COR-L47 (cell line): ENCODE measurements around the gene PXMP4.
"Not testable (repeated sequence)": the region's sequence is repeated elsewhere in the genome, so short reads cannot be mapped to it uniquely, and the experiment has no call there.

Experiments
- DNase-seq: peaks from one replicate; lab custom pipeline; 2025; lab: John Stamatoyannopoulos, UW

PXMP4 gene, protein sequence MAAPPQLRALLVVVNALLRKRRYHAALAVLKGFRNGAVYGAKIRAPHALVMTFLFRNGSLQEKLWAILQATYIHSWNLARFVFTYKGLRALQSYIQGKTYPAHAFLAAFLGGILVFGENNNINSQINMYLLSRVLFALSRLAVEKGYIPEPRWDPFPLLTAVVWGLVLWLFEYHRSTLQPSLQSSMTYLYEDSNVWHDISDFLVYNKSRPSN

DNA sequence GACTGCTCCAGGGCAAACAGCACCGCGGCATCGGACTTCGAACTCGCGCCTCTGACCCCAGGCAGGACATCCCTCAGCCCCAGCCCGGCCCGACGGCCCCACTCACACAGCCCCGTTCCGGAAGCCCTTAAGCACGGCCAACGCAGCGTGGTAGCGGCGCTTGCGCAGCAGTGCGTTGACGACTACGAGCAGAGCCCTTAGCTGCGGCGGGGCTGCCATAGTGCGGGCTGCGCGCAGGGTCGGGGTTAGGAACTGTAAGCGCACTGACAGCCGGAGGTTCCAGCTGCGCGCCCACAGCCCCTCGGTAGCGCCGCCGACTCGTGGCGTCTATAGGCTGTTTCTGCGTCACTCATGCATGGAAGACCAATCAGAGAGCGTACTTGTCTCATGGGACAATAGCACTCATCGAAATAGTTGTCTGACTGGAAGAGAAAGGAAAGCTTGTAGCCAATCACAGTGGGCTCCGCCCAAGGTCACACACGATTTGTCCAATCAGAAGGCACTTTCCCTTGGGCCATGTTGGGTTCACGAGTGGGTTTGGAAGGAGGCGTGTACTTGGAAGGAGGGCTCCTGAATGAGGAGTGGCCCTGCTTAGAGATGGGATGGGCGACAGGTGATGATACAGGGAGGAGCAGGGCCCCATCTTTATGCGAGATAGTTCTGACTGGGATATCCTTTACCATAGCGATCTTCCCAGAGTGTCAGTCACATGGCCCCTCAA is at the start of gene PXMP4:
Gene PXMP4 (minus strand): TSS at position 322 of the 721 bp plus-strand sequence. CDS start 103 bp downstream, at position 219.
- peak; percentile 98 for DNase-seq

DNA sequence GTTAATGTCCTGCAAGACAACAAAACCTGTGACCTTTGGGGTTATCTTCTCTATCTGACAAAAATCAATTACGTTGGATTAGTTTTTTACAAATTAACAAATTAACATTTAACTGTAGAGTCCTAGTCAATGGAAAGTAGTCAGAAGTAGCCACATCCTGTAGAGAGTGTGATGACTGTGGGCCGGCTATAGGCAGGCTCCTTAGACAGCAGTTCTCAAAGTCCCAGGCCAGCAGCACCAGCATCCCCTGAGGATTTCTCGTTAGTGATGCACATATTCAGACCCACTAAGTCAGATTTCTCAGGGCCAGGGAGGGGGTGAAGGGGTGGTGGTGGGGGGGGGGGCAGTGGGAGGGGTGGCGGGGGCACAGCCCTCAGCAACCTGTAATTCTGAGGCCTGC is 48.9 kb upstream of the PXMP4 start:
- DNase-seq: no peak

DNA sequence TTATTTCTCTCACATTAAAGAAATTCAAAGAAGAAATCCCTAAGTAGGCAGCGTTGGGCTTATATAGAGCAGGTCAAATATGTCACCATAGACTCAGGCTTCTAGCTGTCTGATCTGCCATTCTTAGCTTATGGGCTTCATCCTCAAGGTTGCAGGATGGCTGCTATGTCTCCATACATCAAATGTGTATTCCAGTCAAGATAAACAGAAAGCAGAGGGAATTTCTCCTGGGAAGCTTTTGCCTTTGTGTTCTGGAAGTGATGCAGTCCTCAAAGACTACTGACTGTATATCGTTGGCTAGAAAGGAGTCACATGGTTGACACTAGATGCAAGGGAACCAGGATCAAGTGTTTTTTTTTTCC is 47.6 kb upstream of the PXMP4 start:
- no peak for DNase-seq

DNA sequence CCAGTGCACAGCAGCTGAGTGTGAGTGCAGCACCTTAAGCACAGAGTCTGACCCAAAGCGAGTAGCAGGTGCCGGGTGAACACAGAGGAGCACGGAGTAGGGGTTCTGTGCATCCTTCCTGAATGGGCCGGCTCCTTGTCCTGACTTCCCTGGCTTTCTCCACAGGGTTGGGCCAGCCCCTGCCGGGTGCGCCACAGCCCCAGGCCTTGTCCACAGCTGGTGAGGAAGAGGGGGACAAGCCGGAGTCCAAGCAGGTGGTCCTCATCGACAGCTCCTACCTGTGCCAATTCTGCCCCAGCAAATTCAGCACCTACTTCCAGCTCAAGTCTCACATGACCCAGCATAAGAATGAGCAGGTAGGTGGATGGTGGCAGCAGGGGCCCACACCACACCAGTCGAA is 46.6 kb upstream of the PXMP4 start:
- no peak for DNase-seq

DNA sequence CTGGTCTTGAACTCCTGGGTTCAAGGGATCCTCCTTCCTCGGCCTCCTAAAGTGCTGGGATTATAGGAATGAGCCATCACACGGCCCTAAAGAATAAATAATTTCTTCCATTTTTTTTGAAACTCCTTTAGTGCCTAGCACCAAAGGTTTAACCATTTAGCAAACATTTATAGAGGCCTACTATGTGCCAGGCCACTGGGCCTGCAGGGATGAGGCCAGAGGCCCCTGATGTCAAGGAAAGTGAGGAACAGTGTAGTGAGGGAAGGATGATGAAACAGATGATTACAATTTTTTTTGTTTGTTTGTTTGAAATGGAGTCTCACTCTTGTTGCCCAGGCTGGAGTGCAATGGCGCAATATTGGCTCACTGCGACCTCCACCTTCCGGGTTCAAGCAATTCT is 45.5 kb upstream of the PXMP4 start:
- DNase-seq: no peak

DNA sequence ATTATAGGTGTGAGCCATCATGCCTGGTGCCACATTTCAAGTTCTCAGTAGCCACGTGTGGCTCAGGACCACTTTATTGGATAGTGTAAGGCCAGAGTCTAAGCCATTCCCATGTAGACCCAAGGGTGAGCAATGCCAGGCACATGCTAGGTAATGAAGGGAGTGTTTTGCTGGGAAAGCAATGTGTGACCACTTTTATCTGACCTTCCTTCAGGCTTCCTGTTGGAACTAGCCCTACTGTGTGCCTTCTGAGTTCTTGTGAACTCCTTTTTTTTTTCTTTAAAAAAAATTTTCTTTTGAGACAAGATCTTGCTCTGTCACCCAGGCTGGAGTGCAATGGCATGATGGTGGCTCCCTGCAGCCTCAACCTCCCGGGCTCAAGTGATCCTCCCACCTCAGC is 45.0 kb upstream of the PXMP4 start:
- DNase-seq: no peak

DNA sequence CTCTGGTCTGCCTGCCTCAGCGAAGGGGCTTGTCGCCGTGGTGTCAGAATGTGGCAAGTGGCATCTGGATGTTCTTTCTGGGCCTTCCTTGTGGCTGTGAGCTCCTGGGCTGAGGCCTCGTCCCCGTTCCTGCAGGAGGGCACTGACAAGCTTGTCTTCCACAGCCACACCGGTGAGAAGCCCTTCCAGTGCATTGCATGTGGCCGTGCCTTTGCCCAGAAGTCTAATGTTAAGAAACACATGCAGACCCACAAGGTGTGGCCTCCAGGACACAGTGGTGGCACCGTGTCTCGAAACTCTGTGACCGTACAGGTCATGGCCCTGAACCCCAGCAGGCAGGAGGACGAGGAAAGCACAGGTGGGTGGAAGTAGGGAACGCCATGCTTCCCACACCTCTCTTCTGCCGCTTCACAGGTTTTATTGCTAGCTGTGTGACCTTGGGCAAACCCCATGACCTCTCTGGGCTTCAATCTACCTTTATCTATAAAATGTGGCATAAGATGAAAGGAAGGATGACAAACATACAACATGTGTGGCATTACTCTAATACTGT is 41.7 kb upstream of the PXMP4 start:
- no peak for DNase-seq

DNA sequence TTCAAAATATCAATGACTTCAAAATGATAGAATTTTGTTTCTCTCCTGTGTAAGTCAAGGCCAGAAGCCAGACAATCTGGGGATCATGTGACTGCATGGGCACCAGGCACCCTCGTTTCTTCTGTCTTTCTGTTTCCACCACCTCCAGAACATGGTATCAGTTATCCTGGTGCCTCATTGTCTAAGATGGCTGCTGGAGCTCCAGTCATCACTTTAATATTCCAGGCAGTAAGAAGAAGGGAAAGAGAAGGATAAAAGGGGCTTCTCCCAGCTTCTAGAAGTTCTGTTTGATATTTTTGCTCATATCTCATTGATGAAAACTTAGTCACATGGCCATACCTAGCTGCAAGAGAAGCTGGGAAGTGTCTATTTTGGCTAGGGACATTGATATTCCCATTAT is 37.3 kb upstream of the PXMP4 start:
- DNase-seq: no peak

DNA sequence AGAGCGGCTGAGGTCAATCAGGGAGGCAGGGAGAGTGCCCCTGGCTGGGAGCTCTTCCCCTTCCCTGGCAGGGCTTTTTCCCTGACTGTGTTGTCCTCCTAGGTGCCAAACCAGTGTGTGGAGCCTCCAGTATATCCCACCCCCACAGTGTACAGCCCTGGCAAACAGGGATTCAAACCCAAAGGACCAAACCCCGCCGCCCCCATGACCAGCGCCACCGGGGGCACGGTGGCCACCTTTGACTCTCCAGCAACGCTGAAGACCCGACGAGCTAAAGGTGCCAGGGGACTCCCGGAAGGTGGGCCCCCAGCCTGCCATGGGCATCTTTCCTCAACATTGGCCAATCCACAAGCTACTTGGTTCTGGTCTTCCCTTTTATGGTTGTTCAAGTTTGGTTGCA is 36.9 kb upstream of the PXMP4 start:
- DNase-seq: no peak

DNA sequence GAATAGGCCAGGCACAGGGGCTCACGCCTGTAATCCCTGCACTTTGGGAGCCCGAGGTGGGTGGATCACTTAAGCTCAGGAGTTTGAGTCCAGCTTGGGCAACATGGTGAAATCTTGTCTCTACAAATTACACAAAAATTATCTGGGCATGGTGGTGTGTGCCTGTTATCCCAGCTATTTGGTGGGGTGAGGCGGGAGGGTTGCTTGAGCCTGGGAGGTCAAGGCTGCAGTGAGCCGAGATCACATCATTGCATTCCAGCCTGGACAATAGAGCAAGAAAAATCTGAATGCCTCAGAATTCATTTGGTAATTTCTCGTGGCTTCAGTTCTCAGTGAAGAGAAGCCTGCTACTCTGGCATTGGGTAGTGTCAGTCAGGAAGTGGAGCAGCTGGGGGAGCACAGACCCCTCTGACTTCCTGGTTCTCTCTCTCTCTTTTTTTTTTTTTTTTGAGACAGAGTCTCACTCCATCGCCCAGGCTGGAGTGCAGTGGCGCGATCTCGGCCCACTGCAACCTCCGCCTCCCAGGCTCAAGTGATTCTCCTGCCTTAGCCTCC is 35.9 kb upstream of the PXMP4 start:
- not testable (repeated sequence) for DNase-seq

DNA sequence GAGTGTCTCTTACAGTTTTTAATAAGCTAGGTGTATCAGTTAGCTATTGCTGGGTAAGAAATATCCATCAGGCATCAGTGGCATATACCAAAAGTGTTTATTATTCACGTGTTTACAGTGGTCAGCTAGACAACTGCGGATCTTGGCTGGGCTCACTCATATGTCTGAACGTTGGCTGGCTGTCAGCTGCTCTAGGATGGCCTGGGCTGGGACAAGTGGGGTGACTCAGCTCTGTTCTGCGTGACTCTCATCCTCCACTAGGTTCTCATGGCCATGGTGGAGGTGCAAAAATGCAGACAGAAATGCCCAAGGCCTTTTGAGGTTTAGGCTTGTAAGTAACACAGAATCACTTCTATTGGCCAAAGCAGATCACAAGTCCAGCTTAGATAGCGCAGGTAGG is 33.7 kb upstream of the PXMP4 start:
- DNase-seq: no peak

DNA sequence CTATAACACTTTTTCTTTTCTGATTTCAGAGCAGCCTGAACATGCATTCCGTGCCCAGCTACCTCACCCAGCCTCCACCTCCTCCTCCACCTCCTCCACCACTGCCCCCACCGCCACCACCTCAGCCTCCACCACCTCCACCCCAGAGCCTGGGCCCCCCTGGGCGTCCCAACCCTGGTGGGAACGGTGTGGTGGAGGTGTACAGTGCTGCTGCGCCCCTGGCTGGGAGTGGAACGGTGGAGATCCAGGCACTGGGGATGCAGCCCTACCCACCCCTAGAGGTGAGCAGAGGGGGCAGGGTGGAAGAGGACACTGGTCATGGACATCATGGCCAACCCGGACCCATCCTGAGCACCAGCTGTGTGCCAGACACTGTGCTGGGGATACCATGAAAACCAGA is 33.0 kb upstream of the PXMP4 start:
- DNase-seq: no peak

DNA sequence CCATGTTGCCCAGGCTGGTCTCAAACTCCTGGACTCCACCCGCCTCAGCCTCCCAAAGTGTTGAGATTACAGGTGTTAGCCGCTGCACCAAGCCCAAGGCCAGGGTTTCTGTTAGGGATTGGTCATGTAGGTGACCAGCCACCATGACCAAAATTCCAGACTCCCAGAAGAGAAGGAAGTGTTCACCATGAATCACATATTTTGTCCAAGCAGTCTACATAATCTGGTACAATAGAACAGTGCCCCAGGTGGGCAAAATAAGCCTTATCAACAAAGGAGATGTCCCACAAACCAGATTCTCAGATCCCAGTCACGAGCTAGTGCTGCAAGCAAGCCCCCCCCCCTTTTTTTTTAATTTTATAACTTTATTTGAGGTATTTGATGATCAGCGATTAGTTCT is 31.7 kb upstream of the PXMP4 start:
- no peak for DNase-seq

DNA sequence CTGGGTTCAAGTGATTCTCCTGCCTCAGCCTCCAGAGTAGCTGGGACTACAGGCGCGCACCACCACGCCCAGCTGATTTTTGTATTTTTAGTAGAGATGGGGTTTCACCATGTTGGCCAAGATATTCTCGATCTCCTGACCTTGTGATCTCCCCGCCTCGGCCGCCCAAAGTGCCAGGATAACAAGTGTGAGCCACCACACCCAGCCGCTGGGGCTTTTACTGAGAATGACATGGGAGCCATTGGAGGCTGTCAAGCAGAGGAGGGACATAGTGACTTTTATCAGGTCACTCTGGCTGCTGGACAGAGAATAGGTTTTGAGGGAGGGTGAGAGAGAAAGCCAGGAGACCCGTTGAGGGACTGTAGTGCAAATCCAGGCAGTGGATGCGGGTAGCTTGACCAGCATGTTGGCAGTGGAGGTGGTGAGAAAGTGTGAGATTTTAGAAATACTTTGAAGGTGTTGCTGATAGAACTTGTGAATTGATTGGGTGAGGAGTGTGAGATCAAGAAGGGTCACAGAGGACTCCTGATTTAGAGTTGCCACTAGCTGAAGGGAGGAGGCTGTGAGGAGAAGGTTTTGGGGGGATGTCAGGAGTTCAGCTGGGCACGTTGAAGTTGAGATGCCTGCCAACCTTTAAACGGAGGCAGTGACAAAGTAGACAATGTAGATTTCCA is 26.4 kb upstream of the PXMP4 start:
- DNase-seq: no peak

DNA sequence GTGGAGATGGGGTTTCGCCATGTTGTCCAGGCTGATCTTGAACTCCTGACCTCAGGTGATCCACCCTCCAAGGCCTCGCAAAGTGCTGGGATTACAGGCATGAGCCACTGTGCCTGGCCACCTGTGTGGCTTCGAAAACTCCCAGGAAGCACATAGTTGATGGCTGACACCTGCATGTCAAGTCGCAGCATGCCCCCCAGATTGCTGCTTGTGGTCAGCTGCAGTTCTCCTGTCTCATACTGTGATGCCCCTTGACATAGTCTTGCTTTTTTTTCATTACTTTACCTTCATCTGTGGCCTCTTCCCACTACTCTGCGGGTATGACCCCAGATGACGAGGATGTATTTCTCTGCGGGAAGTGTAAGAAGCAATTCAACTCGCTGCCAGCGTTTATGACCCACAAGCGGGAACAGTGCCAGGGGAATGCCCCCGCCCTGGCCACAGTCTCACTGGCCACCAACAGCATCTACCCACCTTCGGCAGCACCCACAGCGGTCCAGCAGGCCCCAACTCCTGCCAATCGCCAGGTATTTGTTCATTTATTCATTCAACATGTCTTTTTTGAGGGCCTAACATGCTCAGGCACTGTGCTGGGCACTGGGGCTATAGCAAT is 24.8 kb upstream of the PXMP4 start:
- no peak for DNase-seq

DNA sequence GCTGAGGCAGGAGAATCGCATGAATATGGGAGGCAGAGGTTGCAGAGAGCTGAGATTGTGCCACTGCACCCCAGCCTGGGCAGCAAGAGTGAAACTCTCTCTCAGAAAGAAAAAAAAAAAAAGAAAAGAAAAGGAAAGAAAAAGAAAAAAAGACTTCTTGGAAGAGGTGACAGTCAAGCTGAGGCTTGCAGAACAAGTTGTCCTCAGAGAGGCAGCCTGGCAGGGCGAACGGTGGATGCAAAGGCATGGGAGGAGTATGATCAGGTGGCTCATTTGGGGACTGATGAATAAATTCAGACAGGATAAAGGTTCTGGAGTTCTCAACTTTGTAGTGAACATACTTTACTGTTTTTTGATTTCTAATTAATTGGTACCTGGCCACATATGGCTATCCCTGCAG is 24.1 kb upstream of the PXMP4 start:
- DNase-seq: no peak

DNA sequence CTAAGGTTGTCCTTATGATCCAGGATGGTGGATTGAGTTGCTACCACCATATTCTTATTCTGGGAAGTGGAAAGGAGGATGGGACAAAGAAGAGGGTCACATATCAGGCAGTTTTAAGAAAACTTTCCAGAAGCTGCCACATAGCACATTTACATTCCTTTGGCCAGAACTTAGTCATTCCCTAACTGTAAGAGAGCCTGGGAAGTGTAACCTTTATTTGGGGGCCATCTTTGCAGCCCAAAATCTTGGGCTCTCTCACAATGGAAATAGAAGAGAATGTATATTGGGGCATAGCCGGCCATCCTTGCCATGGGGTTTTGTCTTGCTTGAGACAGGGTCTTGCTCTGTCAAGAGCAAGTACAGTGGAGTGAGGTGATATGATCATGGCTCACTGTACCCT is 20.1 kb upstream of the PXMP4 start:
- no peak for DNase-seq

DNA sequence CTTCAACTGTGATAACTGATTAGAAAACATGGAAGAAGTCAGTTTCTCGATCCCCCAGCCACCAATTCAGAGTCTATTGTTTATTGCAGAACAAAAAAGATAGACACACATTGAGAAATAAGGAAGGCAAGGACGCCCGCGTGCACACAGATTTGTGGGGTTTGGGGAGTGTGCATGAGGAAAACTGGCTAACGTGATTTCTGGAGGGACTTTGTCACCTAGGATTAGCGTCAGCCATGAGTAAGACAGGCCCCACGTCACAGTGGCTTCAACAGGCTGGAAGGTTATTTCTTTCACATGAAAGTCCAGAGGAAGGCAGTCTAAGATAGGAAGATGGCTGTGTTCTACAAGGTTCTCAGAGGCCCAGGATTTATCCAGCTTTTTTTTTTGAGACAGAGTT is 19.4 kb upstream of the PXMP4 start:
- DNase-seq: no peak

DNA sequence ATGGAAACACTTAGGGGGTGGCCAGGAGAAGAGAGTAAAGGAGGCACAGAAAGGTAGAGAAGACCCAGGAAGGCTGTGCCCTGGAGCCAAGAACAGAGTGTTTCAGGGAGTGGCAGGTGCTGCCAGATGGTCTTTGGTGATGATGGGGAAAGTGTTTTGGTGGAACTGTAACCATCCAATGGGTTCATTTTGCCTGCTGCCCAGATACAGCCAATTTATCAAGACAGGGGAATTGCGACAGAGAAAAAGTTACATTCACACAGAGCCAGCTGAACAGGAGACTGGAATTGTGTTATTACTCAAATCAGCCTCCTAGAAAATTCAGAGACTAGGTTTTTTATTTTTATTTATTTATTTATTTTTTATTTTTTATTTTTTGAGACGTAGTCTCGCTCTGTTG is 16.9 kb upstream of the PXMP4 start:
- no peak for DNase-seq

DNA sequence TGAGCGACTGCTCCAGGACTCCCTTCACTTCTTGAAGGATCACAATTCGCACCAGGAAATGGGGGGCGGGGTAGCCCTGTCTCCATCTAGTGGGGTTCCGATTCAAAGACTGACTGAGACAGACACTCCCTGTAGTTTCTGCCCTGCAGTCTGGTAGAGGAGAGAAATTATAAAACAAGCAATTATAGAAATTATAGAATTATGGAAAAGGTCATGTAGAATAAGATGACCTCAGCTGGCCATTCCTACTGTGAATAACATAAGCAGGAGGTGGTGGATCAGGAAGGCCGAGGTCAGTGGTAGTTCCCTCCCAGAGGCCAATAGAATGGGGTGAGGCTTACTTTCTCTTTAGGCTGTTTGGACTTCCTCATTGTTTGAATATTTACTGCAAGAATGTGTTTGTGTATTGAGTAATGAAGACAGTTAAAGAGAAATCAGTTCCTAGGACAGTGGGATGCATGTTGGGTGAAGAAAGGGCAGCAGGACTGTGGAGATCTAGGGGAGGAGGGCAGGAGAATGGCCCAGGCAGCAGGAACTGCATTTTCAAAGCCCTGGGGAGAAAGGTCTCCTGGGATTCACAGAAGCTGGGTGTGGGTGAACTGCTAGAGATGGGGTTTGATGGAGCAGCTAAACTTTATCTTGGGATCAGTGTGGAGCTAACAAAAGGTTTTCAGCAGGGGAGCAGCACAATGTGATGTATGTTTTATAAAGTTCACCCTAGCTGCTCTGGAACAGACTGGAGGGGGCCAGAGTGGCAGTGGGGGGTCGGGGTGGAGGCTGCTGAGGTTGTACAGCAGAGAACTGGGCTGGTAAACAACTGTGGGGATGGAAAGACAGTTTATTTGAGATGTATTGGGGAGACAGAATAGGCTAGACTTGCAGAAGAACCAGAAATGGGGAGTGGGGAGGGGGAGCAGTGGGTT is 13.8 kb upstream of the PXMP4 start:
- no peak for DNase-seq
